ENCODE measurements around the gene CTSE.

The CTSE gene

DNA sequence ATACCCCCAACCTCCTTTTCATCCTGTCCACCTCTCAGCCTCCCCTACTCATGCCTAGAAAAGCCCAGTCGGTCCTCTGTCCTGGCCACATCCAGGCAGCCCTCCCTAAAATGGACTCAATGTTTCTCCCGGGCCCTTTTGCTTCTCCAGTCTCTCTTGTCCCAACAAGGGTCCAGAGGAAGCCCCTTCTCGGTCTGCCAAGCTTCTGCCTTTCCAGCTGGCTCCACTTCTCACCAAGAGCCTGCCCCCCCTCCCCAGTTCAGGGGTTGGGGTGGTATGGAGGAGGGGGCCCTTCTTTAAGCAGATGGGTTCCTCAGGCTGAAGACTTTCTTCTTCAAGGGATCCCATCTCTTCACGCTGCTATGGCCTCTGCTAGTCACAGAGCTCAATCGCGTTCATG is 44.4 kb downstream of the CTSE start:
- no peak for DNase-seq (ENCODE audit: low read depth, low spot score)
- H3K27me3 ChIP-seq (ENCODE audit: control insufficient read depth, insufficient read depth, low read length) = no peaks in the 10 kb centered on the region
- WGBS (ENCODE audit: insufficient coverage, insufficient read length) = no CpG with 5 or more reads among the region's 6 CpGs
- no peaks in the 10 kb centered on the region for H3K9me3 ChIP-seq (ENCODE audit: control insufficient read depth, insufficient read depth, low read length)
- no peak overlapping the region for H3K27ac ChIP-seq (ENCODE audit: low read length)
- H3K36me3 ChIP-seq (ENCODE audit: control insufficient read depth, insufficient read depth, low read length) = no peaks in the 10 kb centered on the region
- H3K4me3 ChIP-seq (ENCODE audit: low read length) = no peak overlapping the region
- no peaks in the 10 kb centered on the region for H3K4me1 ChIP-seq (ENCODE audit: control insufficient read depth, insufficient read depth, low read length)

GRCh38 chr1:205978676-205979075 is 45.0 kb downstream of the CTSE start:
- WGBS (ENCODE audit: insufficient coverage, insufficient read length) = no CpG with 5 or more reads among the region's 7 CpGs
- Histone ChIP-seq H3K27ac (ENCODE audit: low read length) (no peak overlapping the region), H3K4me3 (ENCODE audit: low read length) (no peak overlapping the region), H3K27me3 (ENCODE audit: control insufficient read depth, insufficient read depth, low read length) (no peaks in the 10 kb centered on the region), H3K9me3 (ENCODE audit: control insufficient read depth, insufficient read depth, low read length) (no peaks in the 10 kb centered on the region), H3K36me3 (ENCODE audit: control insufficient read depth, insufficient read depth, low read length) (no peaks in the 10 kb centered on the region), H3K4me1 (ENCODE audit: control insufficient read depth, insufficient read depth, low read length) (no peaks in the 10 kb centered on the region)
- no peak for DNase-seq (ENCODE audit: low read depth, low spot score)

DNA sequence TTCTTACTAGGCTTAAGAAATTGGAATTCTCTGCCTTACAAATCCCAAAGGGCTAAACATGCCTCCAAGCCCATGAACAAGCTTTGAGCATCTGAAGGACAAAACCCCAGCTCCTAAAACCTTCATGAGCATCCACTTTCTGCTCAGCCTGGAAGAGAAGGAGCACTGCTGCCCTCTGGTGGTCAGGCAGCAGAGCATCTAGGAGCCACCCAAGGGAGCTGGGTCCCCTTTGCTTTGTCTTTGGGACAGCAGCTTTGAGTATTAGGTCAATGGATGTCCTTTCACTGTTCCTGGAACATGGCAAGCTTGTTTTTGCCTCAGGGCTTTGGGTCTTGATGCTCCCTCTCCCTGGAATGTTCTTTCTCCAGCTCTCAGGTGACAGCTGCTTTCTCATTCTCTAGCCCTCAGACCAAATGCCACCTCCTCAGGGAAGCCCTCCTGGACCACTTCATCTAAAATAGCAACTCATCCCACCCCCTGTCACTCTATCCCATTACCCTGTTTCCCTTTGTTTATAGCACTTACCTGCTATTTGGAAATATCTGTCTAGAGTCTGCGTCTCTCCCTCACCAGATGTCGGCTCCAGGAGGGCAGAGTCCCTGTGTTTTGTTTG is 46.2 kb downstream of the CTSE start:
- WGBS (ENCODE audit: insufficient coverage, insufficient read length) = no CpG with 5 or more reads among the region's 2 CpGs
- no peaks in the 10 kb centered on the region for H3K27me3 ChIP-seq (ENCODE audit: control insufficient read depth, insufficient read depth, low read length)
- peak; percentile 68 for DNase-seq (ENCODE audit: low read depth, low spot score)
- H3K36me3 ChIP-seq (ENCODE audit: control insufficient read depth, insufficient read depth, low read length) = no peaks in the 10 kb centered on the region
- H3K9me3 ChIP-seq (ENCODE audit: control insufficient read depth, insufficient read depth, low read length) = no peaks in the 10 kb centered on the region
- H3K27ac ChIP-seq (ENCODE audit: low read length) = no peak overlapping the region
- H3K4me3 ChIP-seq (ENCODE audit: low read length) = no peak overlapping the region
- no peaks in the 10 kb centered on the region for H3K4me1 ChIP-seq (ENCODE audit: control insufficient read depth, insufficient read depth, low read length)

GRCh38 chr1:205976708-205977401 is 46.8 kb downstream of the CTSE start:
- no peak for DNase-seq (ENCODE audit: low read depth, low spot score)
- no peak overlapping the region for H3K4me3 ChIP-seq (ENCODE audit: low read length)
- H3K36me3 ChIP-seq (ENCODE audit: control insufficient read depth, insufficient read depth, low read length) = no peaks in the 10 kb centered on the region
- no peaks in the 10 kb centered on the region for H3K27me3 ChIP-seq (ENCODE audit: control insufficient read depth, insufficient read depth, low read length)
- no peaks in the 10 kb centered on the region for H3K9me3 ChIP-seq (ENCODE audit: control insufficient read depth, insufficient read depth, low read length)
- H3K27ac ChIP-seq (ENCODE audit: low read length) = no peak overlapping the region
- H3K4me1 ChIP-seq (ENCODE audit: control insufficient read depth, insufficient read depth, low read length) = no peaks in the 10 kb centered on the region
- no CpG with 5 or more reads among the region's 8 CpGs for WGBS (ENCODE audit: insufficient coverage, insufficient read length)

DNA sequence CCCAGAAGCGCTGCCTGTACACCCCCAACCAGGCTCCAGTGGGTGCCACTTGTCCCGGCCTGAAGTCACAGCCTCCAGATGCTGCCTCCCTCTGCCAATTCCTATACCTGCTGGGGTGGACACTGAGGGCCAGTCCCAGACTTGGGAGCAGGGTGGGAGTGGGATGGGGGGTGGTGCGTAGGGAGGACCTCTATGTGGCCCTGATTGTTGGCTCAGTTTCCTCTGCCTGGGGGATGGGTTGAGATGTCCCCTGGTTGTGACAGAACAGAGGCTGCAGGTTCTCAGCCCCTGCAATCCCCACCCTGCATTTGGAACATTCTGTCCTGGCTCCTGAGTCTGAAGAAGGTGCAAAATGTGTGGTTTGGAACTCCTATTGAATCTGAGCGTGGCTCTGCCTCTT is 47.7 kb downstream of the CTSE start:
- WGBS (ENCODE audit: insufficient coverage, insufficient read length) = no CpG with 5 or more reads among the region's 4 CpGs
- no peaks in the 10 kb centered on the region for H3K36me3 ChIP-seq (ENCODE audit: control insufficient read depth, insufficient read depth, low read length)
- no peak for DNase-seq (ENCODE audit: low read depth, low spot score)
- no peak overlapping the region for H3K4me3 ChIP-seq (ENCODE audit: low read length)
- H3K9me3 ChIP-seq (ENCODE audit: control insufficient read depth, insufficient read depth, low read length) = no peaks in the 10 kb centered on the region
- no peak overlapping the region for H3K27ac ChIP-seq (ENCODE audit: low read length)
- H3K27me3 ChIP-seq (ENCODE audit: control insufficient read depth, insufficient read depth, low read length) = no peaks in the 10 kb centered on the region
- H3K4me1 ChIP-seq (ENCODE audit: control insufficient read depth, insufficient read depth, low read length) = no peaks in the 10 kb centered on the region

- Histone ChIP-seq H3K4me1 (ENCODE audit: control insufficient read depth, insufficient read depth, low read length) (no peaks in the 10 kb centered on the region), H3K9me3 (ENCODE audit: control insufficient read depth, insufficient read depth, low read length) (no peaks in the 10 kb centered on the region), H3K27me3 (ENCODE audit: control insufficient read depth, insufficient read depth, low read length) (no peaks in the 10 kb centered on the region), H3K27ac (ENCODE audit: low read length) (no peak overlapping the region), H3K36me3 (ENCODE audit: control insufficient read depth, insufficient read depth, low read length) (no peaks in the 10 kb centered on the region), H3K4me3 (ENCODE audit: low read length) (no peak overlapping the region)
- no peak for DNase-seq (ENCODE audit: low read depth, low spot score)
- 100% methylated on average over 1 of the region's 15 CpGs for WGBS (ENCODE audit: insufficient coverage, insufficient read length)
These were observed 48.2 kb downstream of the CTSE start for GRCh38 chr1:205975387-205975998.

GRCh38 chr1:205974712-205975111 is 49.0 kb downstream of the CTSE start:
- Histone ChIP-seq H3K4me1 (ENCODE audit: control insufficient read depth, insufficient read depth, low read length) (no peaks in the 10 kb centered on the region), H3K9me3 (ENCODE audit: control insufficient read depth, insufficient read depth, low read length) (no peaks in the 10 kb centered on the region), H3K36me3 (ENCODE audit: control insufficient read depth, insufficient read depth, low read length) (no peaks in the 10 kb centered on the region), H3K27me3 (ENCODE audit: control insufficient read depth, insufficient read depth, low read length) (no peaks in the 10 kb centered on the region), H3K4me3 (ENCODE audit: low read length) (no peak overlapping the region), H3K27ac (ENCODE audit: low read length) (no peak overlapping the region)
- 100% methylated on average over 3 of the region's 3 CpGs for WGBS (ENCODE audit: insufficient coverage, insufficient read length)
- no peak for DNase-seq (ENCODE audit: low read depth, low spot score)

GRCh38 chr1:205973377-205974232 is 50.1 kb downstream of the CTSE start:
- H3K27ac ChIP-seq (ENCODE audit: low read length) = no peak overlapping the region
- WGBS (ENCODE audit: insufficient coverage, insufficient read length) = 100% methylated on average over 8 of the region's 8 CpGs
- no peaks in the 10 kb centered on the region for H3K36me3 ChIP-seq (ENCODE audit: control insufficient read depth, insufficient read depth, low read length)
- H3K4me1 ChIP-seq (ENCODE audit: control insufficient read depth, insufficient read depth, low read length) = no peaks in the 10 kb centered on the region
- H3K4me3 ChIP-seq (ENCODE audit: low read length) = no peak overlapping the region
- H3K27me3 ChIP-seq (ENCODE audit: control insufficient read depth, insufficient read depth, low read length) = no peaks in the 10 kb centered on the region
- no peak for DNase-seq (ENCODE audit: low read depth, low spot score)
- H3K9me3 ChIP-seq (ENCODE audit: control insufficient read depth, insufficient read depth, low read length) = no peaks in the 10 kb centered on the region

GRCh38 chr1:205972491-205973168 is 51.1 kb downstream of the CTSE start:
- Histone ChIP-seq H3K9me3 (ENCODE audit: control insufficient read depth, insufficient read depth, low read length) (no peaks in the 10 kb centered on the region), H3K4me1 (ENCODE audit: control insufficient read depth, insufficient read depth, low read length) (no peaks in the 10 kb centered on the region), H3K4me3 (ENCODE audit: low read length) (no peak overlapping the region), H3K36me3 (ENCODE audit: control insufficient read depth, insufficient read depth, low read length) (no peaks in the 10 kb centered on the region), H3K27ac (ENCODE audit: low read length) (no peak overlapping the region), H3K27me3 (ENCODE audit: control insufficient read depth, insufficient read depth, low read length) (no peaks in the 10 kb centered on the region; the same call in 1 of the 2 replicates)
- WGBS (ENCODE audit: insufficient coverage, insufficient read length) = 100% methylated on average over 6 of the region's 11 CpGs
- no peak for DNase-seq (ENCODE audit: low read depth, low spot score)

DNA sequence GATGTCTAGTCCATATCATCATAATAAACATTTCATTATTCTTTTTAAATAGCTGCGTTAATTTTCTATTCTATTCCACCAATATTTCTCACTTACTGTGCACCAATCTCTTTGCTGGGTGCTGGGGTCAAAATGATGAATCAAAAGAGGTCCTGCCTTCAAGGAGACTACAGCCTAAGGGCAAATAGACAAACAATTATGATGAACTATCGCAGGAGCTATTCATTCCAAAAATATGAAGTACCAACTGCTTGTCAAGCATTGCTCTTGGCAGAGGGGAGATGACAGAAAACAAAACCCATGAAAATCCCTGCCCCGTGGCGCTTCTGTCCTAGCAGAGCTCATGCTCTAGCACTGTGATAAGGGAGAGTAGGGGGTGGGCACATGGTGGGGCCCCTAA is 51.6 kb downstream of the CTSE start:
- H3K27ac ChIP-seq (ENCODE audit: low read length) = no peak overlapping the region
- H3K4me1 ChIP-seq (ENCODE audit: control insufficient read depth, insufficient read depth, low read length) = no peaks in the 10 kb centered on the region
- H3K27me3 ChIP-seq (ENCODE audit: control insufficient read depth, insufficient read depth, low read length) = no peaks in the 10 kb centered on the region; the same call in 1 of the 2 replicates
- WGBS (ENCODE audit: insufficient coverage, insufficient read length) = 100% methylated on average over 1 of the region's 4 CpGs
- no peak for DNase-seq (ENCODE audit: low read depth, low spot score)
- H3K9me3 ChIP-seq (ENCODE audit: control insufficient read depth, insufficient read depth, low read length) = no peaks in the 10 kb centered on the region
- no peaks in the 10 kb centered on the region for H3K36me3 ChIP-seq (ENCODE audit: control insufficient read depth, insufficient read depth, low read length)
- H3K4me3 ChIP-seq (ENCODE audit: low read length) = no peak overlapping the region
